Muscle of leg (tissue), 11 donors: ENCODE results near the gene UGT1A6. TPM values are rescaled to one million over a fixed set of nuclear protein-coding genes. Genes with fewer than 3 reads are reported as not detected.

Experiments
- DNase-seq: peaks from one replicate; pipeline ENCODE4 v3.0.0; 2013
- H3K27ac ChIP-seq: one replicate; pipeline ENCODE4 v1.5.1; 2013; ENCODE audit warnings: mild to moderate bottlenecking, low read length, control low read depth
- H3K27me3 ChIP-seq: one replicate; pipeline ENCODE4 v1.6.1; 2013; ENCODE audit warnings: low read length; ENCODE audit not compliant: control insufficient read depth, insufficient read depth
- H3K36me3 ChIP-seq: one replicate; pipeline ENCODE4 v1.6.1; 2013; ENCODE audit warnings: low read length; ENCODE audit not compliant: control insufficient read depth, insufficient read depth
- H3K4me1 ChIP-seq: one replicate; pipeline ENCODE4 v1.6.1; 2013; ENCODE audit warnings: low read length; ENCODE audit not compliant: control insufficient read depth, insufficient read depth
- H3K4me3 ChIP-seq: one replicate; pipeline ENCODE4 v1.5.1; 2013; ENCODE audit warnings: low read length, control low read depth
- H3K9me3 ChIP-seq: replicated peaks from 2 replicates; pipeline ENCODE4 v1.6.1; 2013; ENCODE audit warnings: low read depth, low read length; ENCODE audit not compliant: control insufficient read depth
- WGBS: methylation state at CpG from one replicate; pipeline ENCODE4 v1.1.5; 2013; ENCODE audit warnings: missing lambda C conversion rate; ENCODE audit not compliant: insufficient coverage; 5-methylcytosine and 5-hydroxymethylcytosine counted together
- polyA plus RNA-seq, 8 donors: library from polyadenylated mRNA; unstranded; fragments of 120-200 nt; gene quantifications; one replicate each; pipeline versions ENCODE4 v1.2.1 to v1.2.3, GENCODE V29; 2013; ENCODE audit warnings: inconsistent platforms in 1 of 8, low replicate concordance in 1 of 8; ENCODE audit not compliant: insufficient read length in 8 of 8, insufficient read depth in 1 of 8
- total RNA-seq: library from RNA; stranded (reverse); fragments of 120-200 nt; gene quantifications from one replicate; pipeline ENCODE4 v1.2.4, GENCODE V29; 2013

UGT1A6 gene
- total and polyA plus RNA-seq, 9 donors, result 0.16 TPM; not detected in 8

DNA sequence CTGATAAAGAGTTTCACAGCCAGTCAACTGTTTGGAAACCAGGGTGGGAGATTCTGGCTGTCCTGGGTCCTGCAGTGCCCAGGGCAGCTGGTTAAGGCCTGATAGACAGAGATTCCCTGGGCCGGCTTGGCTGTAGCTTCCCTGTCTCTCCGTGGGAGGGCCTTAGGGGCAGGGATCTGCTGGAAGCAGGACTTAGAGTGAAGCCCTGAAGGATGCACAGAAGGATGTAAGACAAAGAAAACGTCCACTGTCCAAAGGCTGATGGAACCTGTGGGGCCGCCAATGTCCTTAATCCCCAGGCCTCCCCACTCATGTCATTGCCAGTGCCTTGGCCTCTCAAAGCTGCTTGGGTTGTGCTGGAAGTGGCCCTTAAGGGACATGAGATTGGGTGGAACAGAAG is 118.4 kb downstream of the UGT1A6 start:
- H3K4me1 ChIP-seq, result no peaks in the 10 kb centered on the region
- H3K27me3 ChIP-seq, result peaks cover 7% of the 10 kb centered on the region
- H3K9me3 ChIP-seq, result no peaks in the 10 kb centered on the region
- no peaks in the 10 kb centered on the region for H3K36me3 ChIP-seq
- no peak overlapping the region for H3K27ac ChIP-seq
- H3K4me3 ChIP-seq, result no peak overlapping the region
- no peak for DNase-seq
- WGBS, result 75% methylated on average over 3 of the region's 4 CpGs

GRCh38 chr2:233811732-233812131 is 119.0 kb downstream of the UGT1A6 start:
- 90% methylated on average over 6 of the region's 8 CpGs for WGBS
- peaks cover 7% of the 10 kb centered on the region for H3K27me3 ChIP-seq
- H3K4me3 ChIP-seq, result no peak overlapping the region
- DNase-seq, result no peak
- H3K4me1 ChIP-seq, result no peaks in the 10 kb centered on the region
- no peak overlapping the region for H3K27ac ChIP-seq
- H3K9me3 ChIP-seq, result no peaks in the 10 kb centered on the region
- H3K36me3 ChIP-seq, result no peaks in the 10 kb centered on the region

GRCh38 chr2:233813236-233814055 is 120.8 kb downstream of the UGT1A6 start:
- WGBS, result 83% methylated on average over 1 of the region's 3 CpGs
- Histone ChIP-seq H3K4me3 (no peak overlapping the region), H3K4me1 (no peaks in the 10 kb centered on the region), H3K9me3 (no peaks in the 10 kb centered on the region), H3K27me3 (peaks cover 5% of the 10 kb centered on the region), H3K36me3 (no peaks in the 10 kb centered on the region), H3K27ac (no peak overlapping the region)
- DNase-seq, result no peak

- H3K4me1 ChIP-seq, result no peaks in the 10 kb centered on the region
- no peak overlapping the region for H3K4me3 ChIP-seq
- WGBS, result 80% methylated on average over 1 of the region's 2 CpGs
- H3K9me3 ChIP-seq, result no peaks in the 10 kb centered on the region
- H3K27ac ChIP-seq, result no peak overlapping the region
- H3K27me3 ChIP-seq, result peaks cover 2% of the 10 kb centered on the region
- no peak for DNase-seq
- H3K36me3 ChIP-seq, result no peaks in the 10 kb centered on the region
These were observed 121.6 kb downstream of the UGT1A6 start for GRCh38 chr2:233814056-233814835.

GRCh38 chr2:233815861-233816260 is 123.2 kb downstream of the UGT1A6 start:
- no peaks in the 10 kb centered on the region for H3K36me3 ChIP-seq
- no peaks in the 10 kb centered on the region for H3K27me3 ChIP-seq
- H3K4me1 ChIP-seq, result no peaks in the 10 kb centered on the region
- no peak overlapping the region for H3K4me3 ChIP-seq
- no CpG with 5 or more reads among the region's 6 CpGs for WGBS
- no peak overlapping the region for H3K27ac ChIP-seq
- H3K9me3 ChIP-seq, result no peaks in the 10 kb centered on the region
- DNase-seq, result no peak

- no peaks in the 10 kb centered on the region for H3K27me3 ChIP-seq
- H3K36me3 ChIP-seq, result no peaks in the 10 kb centered on the region
- WGBS, result 60% methylated on average over 2 of the region's 2 CpGs
- DNase-seq, result no peak
- H3K4me1 ChIP-seq, result no peaks in the 10 kb centered on the region
- H3K4me3 ChIP-seq, result no peak overlapping the region
- no peaks in the 10 kb centered on the region for H3K9me3 ChIP-seq
- H3K27ac ChIP-seq, result no peak overlapping the region
These were observed 123.6 kb downstream of the UGT1A6 start for GRCh38 chr2:233816334-233816733.

- no peaks in the 10 kb centered on the region for H3K9me3 ChIP-seq
- H3K36me3 ChIP-seq, result no peaks in the 10 kb centered on the region
- no peak for DNase-seq
- no peaks in the 10 kb centered on the region for H3K27me3 ChIP-seq
- H3K4me1 ChIP-seq, result no peaks in the 10 kb centered on the region
- H3K4me3 ChIP-seq, result no peak overlapping the region
- WGBS, result 80% methylated on average over 1 of the region's 4 CpGs
- H3K27ac ChIP-seq, result no peak overlapping the region
These were observed 124.1 kb downstream of the UGT1A6 start for GRCh38 chr2:233816771-233817170.

- no peak overlapping the region for H3K4me3 ChIP-seq
- no peaks in the 10 kb centered on the region for H3K27me3 ChIP-seq
- no peaks in the 10 kb centered on the region for H3K9me3 ChIP-seq
- no peaks in the 10 kb centered on the region for H3K4me1 ChIP-seq
- H3K36me3 ChIP-seq, result no peaks in the 10 kb centered on the region
- WGBS, result 68% methylated on average over 3 of the region's 3 CpGs
- H3K27ac ChIP-seq, result no peak overlapping the region
- no peak for DNase-seq
These were observed 124.7 kb downstream of the UGT1A6 start for GRCh38 chr2:233817361-233817911.

- no peaks in the 10 kb centered on the region for H3K4me1 ChIP-seq
- H3K4me3 ChIP-seq, result no peak overlapping the region
- H3K36me3 ChIP-seq, result no peaks in the 10 kb centered on the region
- 89% methylated on average over 11 of the region's 11 CpGs for WGBS
- no peak overlapping the region for H3K27ac ChIP-seq
- H3K9me3 ChIP-seq, result no peaks in the 10 kb centered on the region
- H3K27me3 ChIP-seq, result no peaks in the 10 kb centered on the region
- DNase-seq, result no peak
These were observed 125.4 kb downstream of the UGT1A6 start for GRCh38 chr2:233817995-233818638.
